CD14-positive monocyte (primary cell): ENCODE data around the gene ZNF212. TPM values are rescaled to one million over a fixed set of nuclear protein-coding genes. Genes with fewer than 3 reads are reported as not detected.

Experiments
- DNase-seq, 3 donors: peaks; one replicate each; pipeline ENCODE4 v3.0.0-alpha.2; 2011 to 2022
- H2AFZ ChIP-seq: 2 replicates; pipeline ENCODE4 v1.6.0; 2012; ENCODE audit warnings: mild to moderate bottlenecking, low read depth, low read length, inconsistent platforms; ENCODE audit not compliant: insufficient read depth, poor library complexity, severe bottlenecking
- H3K27ac ChIP-seq, 2 donors: 1 replicate in 1 of 2; 2 replicates in 1 of 2; pipeline ENCODE4 v1.5.1; 2012 to 2013; ENCODE audit warnings: low read length in 2 of 2, control low read depth in 1 of 2, inconsistent platforms in 1 of 2, low read depth in 1 of 2, mild to moderate bottlenecking in 1 of 2
- H3K27me3 ChIP-seq, 2 donors: one replicate each; pipeline versions ENCODE4 v1.6.0 to v1.6.1; 2011 to 2013; ENCODE audit warnings: low read length in 2 of 2; ENCODE audit not compliant: control insufficient read depth in 2 of 2, insufficient read depth in 2 of 2
- H3K36me3 ChIP-seq, 2 donors: replicated peaks in 1 of 2; 1 replicate in 1 of 2; 2 replicates in 1 of 2; pipeline versions ENCODE4 v1.5.1 to v1.6.1; 2012 to 2013; ENCODE audit warnings: low read length in 2 of 2, control low read depth in 1 of 2, inconsistent platforms in 1 of 2, mild to moderate bottlenecking in 1 of 2; ENCODE audit not compliant: insufficient read depth in 2 of 2, control insufficient read depth in 1 of 2
- H3K4me1 ChIP-seq, 2 donors: 1 replicate in 1 of 2; 2 replicates in 1 of 2; pipeline versions ENCODE4 v1.5.1 to v1.6.1; 2012 to 2013; ENCODE audit warnings: low read length in 2 of 2, control low read depth in 1 of 2, inconsistent platforms in 1 of 2, mild to moderate bottlenecking in 1 of 2, moderate library complexity in 1 of 2; ENCODE audit not compliant: insufficient read depth in 2 of 2, control insufficient read depth in 1 of 2
- H3K4me2 ChIP-seq: replicated peaks from 2 replicates; pipeline ENCODE3; 2012; ENCODE audit warnings: low read length, moderate library complexity, mild to moderate bottlenecking; ENCODE audit not compliant: poor library complexity, severe bottlenecking; ENCODE audit errors: extremely low read depth
- H3K4me3 ChIP-seq, 3 experiments: fragments of 200-600 bp in 1 of 3; sonication (generic) in 1 of 3; replicated peaks in 1 of 3; 1 replicate in 2 of 3; 2 replicates in 1 of 3; pipeline ENCODE4 v1.5.1; 2011 to 2013; ENCODE audit warnings: low read length in 3 of 3, mild to moderate bottlenecking in 3 of 3, control low read depth in 2 of 3, low read depth in 2 of 3, inconsistent platforms in 1 of 3, moderate library complexity in 1 of 3
- H3K79me2 ChIP-seq: 2 replicates; pipeline ENCODE4 v1.6.0; 2012; ENCODE audit warnings: mild to moderate bottlenecking, control low read depth, inconsistent platforms, low read length, moderate library complexity; ENCODE audit not compliant: insufficient read depth
- H3K9ac ChIP-seq: 2 replicates; pipeline ENCODE4 v1.6.0; 2017; ENCODE audit warnings: low read length, mild to moderate bottlenecking; ENCODE audit not compliant: insufficient read depth, poor library complexity, severe bottlenecking
- H3K9me3 ChIP-seq, 2 donors: replicated peaks in 1 of 2; 1 replicate in 1 of 2; 2 replicates in 1 of 2; pipeline versions ENCODE4 v1.5.1 to v1.6.1; 2012 to 2013; ENCODE audit warnings: low read length in 2 of 2, control low read depth in 1 of 2; ENCODE audit not compliant: control insufficient read depth in 1 of 2, insufficient read depth in 1 of 2
- H4K20me1 ChIP-seq: 2 replicates; pipeline ENCODE4 v1.6.0; 2012; ENCODE audit warnings: mild to moderate bottlenecking, low read length, control low read depth, moderate library complexity; ENCODE audit not compliant: insufficient read depth
- H3K27ac Mint-ChIP-seq, 7 donors: one replicate each; pipeline ENCODE4 v1.8.0; 2020; ENCODE audit warnings: mild to moderate bottlenecking in 7 of 7, mixed read lengths in 7 of 7, moderate library complexity in 6 of 7, inconsistent platforms in 2 of 7
- H3K27me3 Mint-ChIP-seq, 3 donors: one replicate each; pipeline ENCODE4 v1.8.0; 2021 to 2022; ENCODE audit warnings: low read depth in 3 of 3, mild to moderate bottlenecking in 3 of 3, mixed read lengths in 3 of 3, moderate library complexity in 3 of 3, inconsistent platforms in 1 of 3
- H3K36me3 Mint-ChIP-seq, 2 donors: one replicate each; pipeline ENCODE4 v1.8.0; 2020; ENCODE audit warnings: mixed read lengths in 2 of 2, inconsistent platforms in 1 of 2, mild to moderate bottlenecking in 1 of 2
- H3K4me1 Mint-ChIP-seq: one replicate; pipeline ENCODE4 v1.8.0; 2020; ENCODE audit warnings: mild to moderate bottlenecking, mixed read lengths
- H3K4me3 Mint-ChIP-seq, 2 donors: one replicate each; pipeline ENCODE4 v1.8.0; 2020; ENCODE audit warnings: mild to moderate bottlenecking in 2 of 2, mixed read lengths in 2 of 2, moderate library complexity in 1 of 2
- H3K9me3 Mint-ChIP-seq, 7 donors: one replicate each; pipeline ENCODE4 v1.8.0; 2020 to 2022; ENCODE audit warnings: mixed read lengths in 7 of 7, mild to moderate bottlenecking in 6 of 7, moderate library complexity in 6 of 7, inconsistent platforms in 2 of 7
- WGBS: methylation state at CpG from one replicate; pipeline ENCODE4 v1.1.5; 2013; ENCODE audit warnings: missing lambda C conversion rate; ENCODE audit not compliant: insufficient coverage; 5-methylcytosine and 5-hydroxymethylcytosine counted together
- intact Hi-C, 2 donors: fragments of 100-400 bp; cut with micrococcal nuclease; formaldehyde crosslinking; loops; one replicate each; pipeline versions ENCODE4 v1.15.0 to v1.15.1; 2023
- polyA plus RNA-seq, 3 donors: library from polyadenylated mRNA; depleted of rRNA in 1 of 3; unstranded in 2 of 3; stranded (reverse) in 1 of 3; fragments of 300-500 nt in 2 of 3; fragments of >200 nt in 1 of 3; fragmentation: Illumina TruSeq in 2 of 3; gene quantifications; 1 replicate in 2 of 3; 2 replicates in 1 of 3; pipeline ENCODE4 v1.2.3, GENCODE V29; 2012 to 2021
- TF ChIP-seq, protein P1 (sequence below): fragments of 200-600 bp; IDR thresholded peaks from one replicate; pipeline ENCODE4 v1.8.0; 2022; ENCODE audit warnings: antibody characterized with exemption, mild to moderate bottlenecking

The ZNF212 gene
- polyA plus RNA-seq, 3 donors, result 1.6 to 5.9 (median 2.3) TPM

DNA sequence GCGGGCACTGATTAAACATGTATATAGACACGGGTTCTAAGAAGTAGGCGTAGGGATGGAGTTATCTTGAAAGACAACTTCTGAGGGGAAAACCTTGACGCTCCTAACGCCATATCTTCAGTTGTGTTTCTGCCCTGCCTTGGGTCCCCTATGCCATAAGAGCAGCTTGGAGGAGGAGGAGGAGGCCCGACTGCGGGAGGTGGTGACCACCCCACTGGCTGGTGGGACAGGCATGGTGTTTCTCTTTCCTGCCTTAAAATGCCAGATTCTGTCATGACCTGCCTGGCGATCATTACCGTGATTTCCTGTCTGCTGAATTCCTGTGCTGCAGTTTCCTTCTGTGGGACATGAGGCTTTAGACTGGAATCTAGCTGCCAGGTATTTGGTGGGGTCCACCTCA, 38.4 kb downstream of the ZNF212 start:
- Histone ChIP-seq H3K9ac (no peak overlapping the region), H3K27me3 (no peaks in the 10 kb centered on the region), H3K9me3 (no peaks in the 10 kb centered on the region), H3K27ac (no peak overlapping the region), H3K4me1 (no peaks in the 10 kb centered on the region), H3K4me2 (no peak overlapping the region), H3K4me3 (no peak overlapping the region), H3K36me3 (peaks cover 43 to 60% of the 10 kb centered on the region in 2 donors), H2AFZ (no peak overlapping the region), H3K79me2 (no peaks in the 10 kb centered on the region), H4K20me1 (peaks cover 5% of the 10 kb centered on the region)
- Mint-ChIP-seq H3K4me1 (no peaks in the 10 kb centered on the region), H3K27ac (peak overlapping the region in 1 of 7 donors; percentile 26), H3K4me3 (no peak overlapping the region), H3K27me3 (peaks cover 0 to 1% (median 0%) of the 10 kb centered on the region in 3 donors), H3K9me3 (peaks cover 0 to 3% (median 0%) of the 10 kb centered on the region in 7 donors), H3K36me3 (peaks cover 56 to 83% of the 10 kb centered on the region in 2 donors)
- intact Hi-C loops, result no loop called here
- 97% methylated on average over 9 of the region's 9 CpGs for WGBS
- TF ChIP-seq, protein P1, sequence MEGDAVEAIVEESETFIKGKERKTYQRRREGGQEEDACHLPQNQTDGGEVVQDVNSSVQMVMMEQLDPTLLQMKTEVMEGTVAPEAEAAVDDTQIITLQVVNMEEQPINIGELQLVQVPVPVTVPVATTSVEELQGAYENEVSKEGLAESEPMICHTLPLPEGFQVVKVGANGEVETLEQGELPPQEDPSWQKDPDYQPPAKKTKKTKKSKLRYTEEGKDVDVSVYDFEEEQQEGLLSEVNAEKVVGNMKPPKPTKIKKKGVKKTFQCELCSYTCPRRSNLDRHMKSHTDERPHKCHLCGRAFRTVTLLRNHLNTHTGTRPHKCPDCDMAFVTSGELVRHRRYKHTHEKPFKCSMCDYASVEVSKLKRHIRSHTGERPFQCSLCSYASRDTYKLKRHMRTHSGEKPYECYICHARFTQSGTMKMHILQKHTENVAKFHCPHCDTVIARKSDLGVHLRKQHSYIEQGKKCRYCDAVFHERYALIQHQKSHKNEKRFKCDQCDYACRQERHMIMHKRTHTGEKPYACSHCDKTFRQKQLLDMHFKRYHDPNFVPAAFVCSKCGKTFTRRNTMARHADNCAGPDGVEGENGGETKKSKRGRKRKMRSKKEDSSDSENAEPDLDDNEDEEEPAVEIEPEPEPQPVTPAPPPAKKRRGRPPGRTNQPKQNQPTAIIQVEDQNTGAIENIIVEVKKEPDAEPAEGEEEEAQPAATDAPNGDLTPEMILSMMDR, result no peak
- no peak for DNase-seq

DNA sequence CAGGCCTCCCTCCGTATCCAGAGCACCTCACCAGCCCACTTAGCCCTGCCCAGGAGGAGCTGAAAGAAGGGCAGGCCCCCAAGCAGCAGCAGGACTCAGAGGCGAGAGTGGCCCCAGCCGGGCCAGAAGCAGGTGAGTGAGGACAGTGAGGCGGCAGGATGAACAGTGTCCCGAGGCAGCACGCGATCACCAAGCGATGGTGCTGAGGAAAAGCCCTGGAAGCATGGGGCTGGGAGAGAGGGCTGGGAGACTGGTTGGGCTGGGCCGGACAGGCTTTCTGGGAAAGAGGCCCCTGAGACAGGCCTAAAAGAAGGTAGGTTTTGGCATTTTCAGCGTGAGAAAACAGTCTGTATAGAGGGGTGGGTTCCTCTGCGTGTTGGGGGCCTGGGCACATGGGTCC, 38.9 kb downstream of the ZNF212 start:
- peaks cover 0 to 3% (median 0%) of the 10 kb centered on the region in 7 donors for H3K9me3 Mint-ChIP-seq
- H3K9me3 ChIP-seq, result no peaks in the 10 kb centered on the region
- no peak for DNase-seq
- H3K27ac Mint-ChIP-seq, result peak overlapping the region in 2 of 7 donors; percentile 26 to 76
- H3K36me3 ChIP-seq, result peaks cover 43 to 55% of the 10 kb centered on the region in 2 donors
- 98% methylated on average over 10 of the region's 11 CpGs for WGBS
- H3K27ac ChIP-seq, result no peak overlapping the region
- H3K4me3 Mint-ChIP-seq, result no peak overlapping the region
- TF ChIP-seq, protein P1, result no peak
- intact Hi-C loops, result no loop called here
- H4K20me1 ChIP-seq, result peaks cover 4% of the 10 kb centered on the region
- no peak overlapping the region for H3K4me2 ChIP-seq
- H3K4me3 ChIP-seq, result no peak overlapping the region
- no peaks in the 10 kb centered on the region for H3K27me3 ChIP-seq
- peaks cover 51 to 77% of the 10 kb centered on the region in 2 donors for H3K36me3 Mint-ChIP-seq
- H3K4me1 Mint-ChIP-seq, result no peaks in the 10 kb centered on the region
- no peak overlapping the region for H3K9ac ChIP-seq
- peaks cover 0 to 1% (median 0%) of the 10 kb centered on the region in 3 donors for H3K27me3 Mint-ChIP-seq
- no peak overlapping the region for H2AFZ ChIP-seq
- no peaks in the 10 kb centered on the region for H3K79me2 ChIP-seq
- no peaks in the 10 kb centered on the region for H3K4me1 ChIP-seq
